ENCODE measurements around the gene NEK6.

NEK6 gene

GRCh38 chr9:124282442-124283227 lies 24.9 kb downstream of the NEK6 start:
- no peak for DNase-seq

DNA sequence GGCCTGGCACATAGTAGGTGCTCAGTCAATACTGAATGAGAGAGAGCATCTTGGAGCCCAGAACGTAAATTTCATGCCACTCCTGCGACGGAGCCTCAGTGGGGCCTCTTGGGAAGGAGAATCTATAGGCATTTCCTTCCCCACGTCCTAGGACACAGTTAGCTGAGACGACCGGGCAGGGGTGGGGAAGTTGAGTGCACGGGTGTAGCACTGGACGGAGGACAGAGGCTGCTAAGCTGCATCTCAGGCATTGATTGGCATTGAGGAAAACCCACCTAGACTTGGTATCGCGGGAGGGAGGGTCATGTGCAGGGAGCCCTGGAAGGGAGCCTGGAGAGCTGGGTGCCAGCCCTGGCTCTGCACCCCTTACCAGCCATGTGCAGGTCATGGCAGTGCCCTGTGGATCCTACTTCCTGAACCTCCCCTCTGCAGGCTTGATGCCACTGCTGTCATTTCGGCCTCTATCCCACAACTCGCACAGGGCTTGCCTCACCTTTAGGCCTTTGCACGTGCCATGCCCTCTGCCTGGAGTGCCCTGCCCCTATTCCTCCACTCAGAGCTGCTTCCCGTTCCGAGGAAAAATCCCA lies 25.6 kb downstream of the NEK6 start:
- DNase-seq: no peak

DNA sequence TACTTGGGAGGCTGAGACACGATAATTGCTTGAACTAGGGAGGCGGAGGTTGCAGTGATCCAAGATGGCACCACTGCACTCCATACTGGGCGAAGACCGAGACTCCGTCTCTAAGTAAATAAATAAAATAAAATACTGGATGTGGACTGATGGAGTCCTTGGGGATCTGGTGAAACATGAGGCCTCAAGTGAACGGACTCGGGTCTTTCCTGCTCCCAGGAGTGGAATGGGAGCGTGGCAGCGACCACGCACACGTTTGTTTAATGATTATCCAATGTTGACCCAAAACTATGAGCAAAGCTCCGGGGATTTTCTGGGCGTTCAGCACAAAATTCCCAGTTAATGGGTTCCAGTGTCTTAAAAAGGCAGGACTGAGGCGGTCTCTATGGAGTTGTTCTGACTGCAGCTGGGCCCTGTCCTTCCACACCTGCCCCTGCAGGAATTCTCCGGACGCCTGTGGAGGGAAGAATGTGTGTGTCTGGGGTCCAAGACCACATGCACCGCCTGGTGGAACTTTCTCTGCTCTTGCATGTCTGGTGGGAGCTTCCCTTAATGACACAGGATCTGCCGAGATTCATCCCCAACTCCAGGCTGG lies 26.6 kb downstream of the NEK6 start:
- DNase-seq: no peak

DNA sequence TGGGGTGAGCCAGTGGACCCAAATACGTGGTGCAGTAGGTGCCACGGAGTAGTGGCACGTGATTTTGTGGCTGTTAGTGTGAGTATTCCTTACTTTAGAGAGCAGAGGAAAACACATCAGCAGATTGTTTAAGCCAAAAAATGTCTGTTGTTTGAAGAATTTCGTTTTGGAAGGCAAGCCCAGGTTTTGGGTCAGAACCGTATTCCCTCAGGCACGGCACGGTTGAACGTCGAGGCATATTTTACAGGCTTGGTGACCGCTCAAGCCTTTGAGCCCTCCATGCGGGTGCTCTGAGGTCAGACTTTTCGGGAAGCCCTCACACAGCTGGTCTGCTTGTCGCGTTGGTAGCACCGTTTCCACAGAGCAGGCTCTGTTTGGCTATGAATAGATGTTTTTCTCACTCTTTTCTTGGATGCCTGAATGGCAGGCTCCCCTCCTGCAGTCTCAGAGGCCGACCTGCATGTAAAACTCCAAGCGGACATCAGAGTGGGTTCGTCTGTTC lies 27.2 kb downstream of the NEK6 start:
- no peak for DNase-seq

DNA sequence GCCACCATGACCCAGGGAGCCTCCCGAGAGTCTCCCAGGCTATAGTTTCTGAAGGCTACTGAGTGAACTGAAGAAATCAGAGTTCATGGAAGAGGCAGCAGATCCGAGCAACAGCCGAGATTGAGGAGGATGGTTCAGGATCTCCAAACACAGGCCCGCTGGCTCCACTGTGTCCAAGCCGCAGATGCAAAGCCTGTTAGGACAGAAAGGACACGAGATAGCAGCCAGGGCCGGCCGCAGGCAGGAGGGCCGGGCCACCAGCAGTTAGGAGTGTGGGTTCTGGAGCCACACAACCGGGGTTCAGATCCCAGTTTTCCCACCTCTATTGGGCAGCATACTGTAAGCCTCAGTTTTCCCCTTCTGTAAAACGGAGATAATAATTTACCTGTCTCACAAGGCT lies 27.7 kb downstream of the NEK6 start:
- no peak for DNase-seq

DNA sequence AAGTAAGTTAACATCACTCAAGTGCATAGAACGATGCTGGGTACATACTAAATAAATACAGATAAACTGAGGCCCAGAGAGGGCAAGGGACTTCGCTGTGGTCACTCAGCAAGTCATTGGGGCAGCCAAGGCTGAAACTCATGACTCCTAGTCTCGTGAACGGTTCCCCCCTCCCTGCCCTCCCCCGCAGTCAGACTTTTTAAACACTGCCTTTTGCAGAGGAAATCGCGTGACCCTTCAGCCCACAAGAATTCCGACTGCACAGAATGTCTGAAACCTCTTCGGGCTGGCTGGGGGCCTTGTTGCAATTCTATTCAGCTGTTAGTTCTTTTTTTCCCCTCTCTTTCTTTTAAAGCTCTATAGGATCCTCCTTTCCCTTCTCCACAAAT lies 28.1 kb downstream of the NEK6 start:
- peak; percentile 80 for DNase-seq

DNA sequence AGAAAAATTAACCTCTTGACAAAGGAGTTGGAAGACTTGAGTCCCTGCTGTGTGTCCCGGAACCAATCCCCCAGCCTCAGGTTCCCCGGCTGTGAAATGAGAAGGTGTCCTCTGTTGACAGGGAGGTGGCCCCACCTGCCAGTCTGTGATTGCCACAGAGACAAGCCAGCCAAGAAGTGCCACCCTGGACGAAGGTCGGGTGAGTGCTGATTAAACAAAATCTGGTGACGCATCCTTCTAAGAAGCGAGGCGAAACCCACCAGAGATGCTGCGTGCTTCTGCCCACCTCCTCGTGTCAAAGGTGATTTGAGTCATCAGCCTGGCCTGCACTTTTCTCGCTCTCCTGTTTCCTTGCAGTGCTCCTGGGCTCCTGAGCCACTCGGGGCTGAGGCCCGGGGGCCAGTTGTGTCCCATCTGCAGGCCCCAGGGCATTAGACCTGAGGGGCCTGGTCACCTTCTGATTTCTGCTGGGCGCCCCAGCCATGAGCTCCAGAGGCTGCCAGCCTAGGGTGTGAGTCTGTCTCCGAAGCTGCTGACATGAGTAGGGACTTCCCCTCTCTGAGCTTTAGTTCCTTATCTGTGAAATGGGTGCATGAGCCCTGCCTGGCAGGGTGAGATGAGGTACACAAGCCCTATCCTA lies 28.7 kb downstream of the NEK6 start:
- peak; percentile 93 for DNase-seq

GRCh38 chr9:124290053-124290591 lies 32.4 kb downstream of the NEK6 start:
- no peak for DNase-seq

DNA sequence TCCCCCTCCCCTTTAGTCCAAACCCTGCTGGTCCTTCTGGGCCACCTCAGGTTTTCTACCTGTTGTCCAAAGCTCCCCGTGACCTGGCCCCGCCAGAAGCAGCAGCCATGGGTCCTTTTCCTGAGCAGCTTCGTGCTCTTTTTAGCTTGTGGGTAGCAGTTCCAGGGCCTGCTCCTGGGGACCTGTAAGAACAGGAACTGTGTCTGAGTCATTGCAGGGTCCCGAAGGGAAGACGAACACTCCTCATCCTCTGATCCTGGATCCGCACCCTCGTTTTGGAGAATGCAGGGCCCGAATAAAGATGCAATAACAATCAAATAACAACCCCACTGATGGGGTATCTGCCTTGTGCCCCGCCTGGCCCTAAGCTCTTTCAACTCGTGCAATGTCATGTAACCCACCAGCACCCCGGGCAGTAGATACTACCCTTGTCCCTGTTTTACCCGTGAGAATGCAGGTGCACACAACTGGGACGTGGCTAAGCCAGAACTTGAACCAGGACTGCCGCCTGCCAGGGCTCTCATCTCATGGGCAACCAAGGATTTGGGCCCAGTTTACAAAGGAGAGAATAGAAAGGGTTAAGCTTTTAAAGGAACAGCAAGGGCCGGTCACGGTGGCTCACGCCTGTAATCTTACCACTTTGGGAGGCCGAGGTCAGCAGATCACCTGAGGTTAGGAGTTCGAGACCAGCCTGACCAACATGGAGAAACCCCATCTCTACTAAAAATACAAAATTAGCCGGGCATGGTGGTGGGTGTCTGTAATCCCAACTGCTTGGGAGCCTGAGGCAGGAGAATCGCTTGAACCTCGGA lies 33.2 kb downstream of the NEK6 start:
- no peak for DNase-seq

GRCh38 chr9:124291801-124292396 lies 34.1 kb downstream of the NEK6 start:
- peak; percentile 74 for DNase-seq

DNA sequence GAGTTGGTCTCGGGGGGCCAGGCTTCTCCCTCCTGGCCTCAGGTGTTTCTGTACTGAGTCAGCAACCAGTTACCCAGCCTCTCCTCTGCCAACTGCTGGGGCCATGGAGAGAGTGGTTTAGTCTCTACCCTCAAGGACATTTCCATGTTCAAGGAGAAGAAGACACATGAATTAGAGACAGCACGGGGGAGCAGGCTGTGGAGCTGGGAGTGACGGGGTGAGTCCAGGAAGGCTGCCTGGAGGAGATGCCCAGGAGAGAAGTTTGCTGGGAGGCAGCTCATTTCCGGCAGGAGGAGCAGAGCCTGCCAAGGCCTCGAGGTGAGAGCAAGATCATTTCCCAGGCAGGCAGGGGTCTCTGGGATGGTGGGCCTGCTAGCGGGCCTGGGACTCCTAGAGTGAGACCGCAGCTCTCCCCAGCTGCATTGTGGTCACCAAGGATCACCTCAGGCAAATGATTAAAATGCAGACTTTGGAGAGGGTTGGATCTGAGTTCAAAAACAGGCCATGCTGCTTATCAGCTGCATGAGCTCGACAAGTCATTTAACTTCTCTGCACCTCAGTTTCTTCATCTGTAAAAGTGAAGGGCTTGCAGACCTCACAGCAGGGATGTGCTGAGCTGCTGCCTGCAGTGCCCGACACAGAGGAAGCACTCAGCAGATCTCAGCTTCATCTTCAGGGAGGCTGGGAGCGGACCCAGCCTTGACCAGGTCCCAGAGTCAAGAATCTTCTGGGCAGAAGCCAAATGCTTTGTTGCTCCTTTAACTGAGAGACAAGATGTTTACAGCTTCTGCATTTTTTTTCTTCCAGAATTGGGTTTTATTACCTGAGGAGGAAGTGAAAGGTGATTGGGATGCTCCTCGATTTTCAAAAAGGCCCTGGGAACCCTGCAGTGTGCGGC lies 35.2 kb downstream of the NEK6 start:
- DNase-seq: no peak

DNA sequence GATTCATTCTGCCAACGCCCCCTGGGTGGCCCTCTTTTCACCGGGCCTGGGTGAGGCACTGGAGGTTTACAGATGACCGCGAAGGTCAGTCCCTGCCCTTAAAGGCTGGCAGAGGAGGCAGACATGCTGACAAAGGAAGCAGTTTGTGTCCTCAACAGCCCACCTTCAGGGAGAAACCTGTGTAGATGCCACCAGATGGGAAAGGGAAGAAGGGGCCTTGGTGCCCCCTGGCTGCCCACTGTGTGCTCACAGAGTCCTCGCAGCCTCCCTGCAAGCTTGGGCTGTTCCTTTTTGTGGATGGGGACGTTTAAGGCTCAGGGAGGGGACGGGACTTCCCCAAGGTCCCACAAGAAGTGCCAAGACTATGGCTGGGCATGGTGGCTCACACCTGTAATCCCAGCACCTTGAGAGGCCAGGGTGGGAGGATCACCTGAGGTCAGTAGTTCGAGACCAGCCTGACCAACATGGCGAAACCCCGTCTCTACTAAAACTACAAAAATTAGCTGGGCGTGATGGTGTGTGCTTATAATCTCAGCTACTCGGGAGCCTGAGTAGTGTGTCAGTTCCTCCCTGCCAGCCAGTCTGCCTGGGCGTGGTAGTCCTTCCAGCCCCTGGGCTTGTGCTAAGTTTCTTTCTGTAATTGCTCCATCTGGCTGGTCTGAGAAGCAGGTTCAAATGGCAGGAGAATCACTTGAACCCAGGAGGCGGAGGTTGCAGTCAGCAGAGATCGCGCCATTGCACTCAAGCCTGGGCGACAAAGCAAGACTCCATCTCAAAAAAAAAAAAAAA lies 36.2 kb downstream of the NEK6 start:
- peak; percentile 46 for DNase-seq

DNA sequence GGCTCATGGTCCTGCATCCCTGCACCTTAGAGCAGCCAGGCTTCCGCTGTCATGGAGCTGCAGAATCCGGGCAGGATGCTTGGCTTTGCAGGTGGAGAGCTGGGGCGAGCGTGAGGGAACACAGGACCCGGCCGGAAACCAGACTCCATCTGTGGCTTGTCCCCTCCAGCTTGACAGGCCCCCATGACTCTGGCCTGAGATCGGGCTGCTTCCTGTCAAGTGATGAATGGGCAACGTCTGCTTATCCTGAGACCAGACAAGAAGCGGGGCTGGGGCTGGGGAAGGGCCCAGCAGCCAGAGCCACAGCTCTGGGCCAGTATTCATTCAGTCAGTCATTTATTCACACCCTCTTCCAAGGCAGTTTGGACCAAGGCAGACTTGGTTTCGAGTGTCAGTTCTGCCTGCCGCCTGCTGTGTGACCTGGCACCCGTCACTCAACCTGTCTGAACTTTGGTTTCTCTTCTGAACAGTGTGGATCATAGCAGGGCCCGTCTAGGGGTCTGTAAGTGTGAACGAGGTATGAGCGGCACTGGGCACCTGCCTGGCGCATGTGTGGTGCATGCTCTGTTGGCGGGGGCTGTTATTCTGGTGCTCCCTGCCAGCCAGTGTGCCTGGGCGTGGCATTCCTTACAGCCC lies 37.5 kb downstream of the NEK6 start:
- DNase-seq: no peak

GRCh38 chr9:124296094-124296493 lies 38.3 kb downstream of the NEK6 start:
- no peak for DNase-seq

- DNase-seq: no peak
These were observed 39.2 kb downstream of the NEK6 start for GRCh38 chr9:124296796-124297550.

- DNase-seq: no peak
These were observed 39.8 kb downstream of the NEK6 start for GRCh38 chr9:124297551-124297901.

DNA sequence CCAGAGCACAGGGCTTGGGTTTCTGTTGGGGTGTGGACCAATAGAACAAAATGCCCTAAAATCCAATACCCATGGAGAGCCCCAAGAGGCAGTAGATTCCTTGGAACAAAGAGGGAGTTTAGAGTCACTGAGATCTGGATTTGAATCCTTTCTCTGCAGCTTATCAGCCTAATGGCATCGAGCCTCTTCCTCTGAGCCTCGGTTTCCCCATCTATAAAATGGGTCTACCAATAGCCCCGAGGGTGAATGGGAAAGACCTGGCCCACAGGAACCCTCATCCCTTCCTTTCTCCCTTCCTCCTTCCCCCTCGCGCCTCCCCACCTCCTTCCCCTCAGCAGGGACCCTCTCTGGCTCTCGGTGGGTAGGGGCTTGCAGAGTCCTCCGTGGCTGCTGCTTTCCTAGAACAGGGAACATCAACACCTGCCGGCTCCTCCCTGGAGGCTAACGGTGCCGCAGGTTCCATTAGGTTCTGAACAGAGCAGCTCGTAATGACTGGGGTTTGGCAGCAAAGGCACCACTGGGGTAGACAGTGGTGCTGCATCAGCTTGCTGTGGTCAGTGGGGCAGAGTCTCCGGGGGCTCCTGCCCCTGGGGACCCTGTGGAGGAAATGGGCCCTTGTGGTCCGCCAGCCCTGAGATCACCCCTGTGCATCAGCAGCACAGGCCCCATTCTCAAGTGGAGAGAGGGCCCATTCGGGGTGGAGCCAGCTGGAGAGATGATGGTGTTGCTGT lies 40.3 kb downstream of the NEK6 start:
- DNase-seq: no peak

- no peak for DNase-seq
These were observed 41.0 kb downstream of the NEK6 start for GRCh38 chr9:124298646-124299235.
